Activated T-helper 17 cell treated with anti-CD3 and anti-CD28 coated beads, Interleukin-2, amount 50 U/mL, for 72 hours (primary cell): ENCODE data around the gene CMSS1. TPM values are rescaled to one million over a fixed set of nuclear protein-coding genes. Genes with fewer than 3 reads are reported as not detected.

Source experiments
- ATAC-seq: fragments of 150-1000 bp; cut with Tn5 transposase; replicated peaks from 2 replicates; pipeline ENCODE4 v1.10.0; 2021; ENCODE audit warnings: mild to moderate bottlenecking, moderate library complexity
- H3K27ac Mint-ChIP-seq: one replicate; pipeline ENCODE4 v1.8.0; 2022; ENCODE audit warnings: mixed read lengths
- H3K27me3 Mint-ChIP-seq: one replicate; pipeline ENCODE4 v1.8.0; 2022; ENCODE audit warnings: mixed read lengths
- H3K36me3 Mint-ChIP-seq: one replicate; pipeline ENCODE4 v1.8.0; 2022; ENCODE audit warnings: low read depth, mild to moderate bottlenecking, mixed read lengths
- H3K4me1 Mint-ChIP-seq: one replicate; pipeline ENCODE4 v1.8.0; 2022; ENCODE audit warnings: mixed read lengths
- H3K4me3 Mint-ChIP-seq: one replicate; pipeline ENCODE4 v1.8.0; 2022; ENCODE audit warnings: mild to moderate bottlenecking, mixed read lengths
- H3K9me3 Mint-ChIP-seq: one replicate; pipeline ENCODE4 v1.8.0; 2022; ENCODE audit warnings: mixed read lengths
- total RNA-seq, 2 donors: library from RNA; stranded (reverse); gene quantifications; one replicate each; pipeline ENCODE4 v1.2.3, GENCODE V29; 2022

Gene CMSS1
- total RNA-seq, 2 donors from 2014 or later = 29.8 to 67.4 TPM

- no peak overlapping the region for H3K27ac Mint-ChIP-seq
- ATAC-seq = peak; percentile 52
- H3K4me1 Mint-ChIP-seq = peaks cover 3% of the 10 kb centered on the region
- H3K9me3 Mint-ChIP-seq = no peaks in the 10 kb centered on the region
- H3K36me3 Mint-ChIP-seq = peaks cover 5% of the 10 kb centered on the region
- H3K4me3 Mint-ChIP-seq = no peak overlapping the region
- H3K27me3 Mint-ChIP-seq = no peaks in the 10 kb centered on the region
These were observed 212.0 kb downstream of the CMSS1 start for GRCh38 chr3:100029689-100030088.

- no peaks in the 10 kb centered on the region for H3K9me3 Mint-ChIP-seq
- ATAC-seq = peak; percentile 54
These were observed 212.7 kb downstream of the CMSS1 start for GRCh38 chr3:100030346-100030745.

GRCh38 chr3:100030914-100031425 lies 213.3 kb downstream of the CMSS1 start:
- H3K4me1 Mint-ChIP-seq = peaks cover 3% of the 10 kb centered on the region
- no peak overlapping the region for H3K4me3 Mint-ChIP-seq
- H3K36me3 Mint-ChIP-seq = peaks cover 5% of the 10 kb centered on the region
- no peaks in the 10 kb centered on the region for H3K27me3 Mint-ChIP-seq
- H3K27ac Mint-ChIP-seq = no peak overlapping the region
- no peak for ATAC-seq
- no peaks in the 10 kb centered on the region for H3K9me3 Mint-ChIP-seq

More at GRCh38 chr3:100030346-100030745, 212.7 kb downstream of the CMSS1 start:
- H3K4me3 Mint-ChIP-seq = no peak overlapping the region
- H3K36me3 Mint-ChIP-seq = peaks cover 5% of the 10 kb centered on the region
- H3K4me1 Mint-ChIP-seq = peaks cover 3% of the 10 kb centered on the region
- H3K27ac Mint-ChIP-seq = no peak overlapping the region
- no peaks in the 10 kb centered on the region for H3K27me3 Mint-ChIP-seq

- H3K27ac Mint-ChIP-seq = no peak overlapping the region
- no peak overlapping the region for H3K4me3 Mint-ChIP-seq
- ATAC-seq = no peak
- peaks cover 5% of the 10 kb centered on the region for H3K36me3 Mint-ChIP-seq
- peaks cover 3% of the 10 kb centered on the region for H3K4me1 Mint-ChIP-seq
- H3K27me3 Mint-ChIP-seq = no peaks in the 10 kb centered on the region
- no peaks in the 10 kb centered on the region for H3K9me3 Mint-ChIP-seq
These were observed 214.6 kb downstream of the CMSS1 start for GRCh38 chr3:100032243-100032642.

- H3K9me3 Mint-ChIP-seq = no peaks in the 10 kb centered on the region
- peaks cover 5% of the 10 kb centered on the region for H3K36me3 Mint-ChIP-seq
- no peak overlapping the region for H3K27ac Mint-ChIP-seq
- no peaks in the 10 kb centered on the region for H3K27me3 Mint-ChIP-seq
- H3K4me3 Mint-ChIP-seq = no peak overlapping the region
- H3K4me1 Mint-ChIP-seq = peaks cover 3% of the 10 kb centered on the region
- no peak for ATAC-seq
These were observed 215.5 kb downstream of the CMSS1 start for GRCh38 chr3:100033184-100033583.

- Mint-ChIP-seq H3K36me3 (peaks cover 5% of the 10 kb centered on the region), H3K9me3 (no peaks in the 10 kb centered on the region), H3K27me3 (no peaks in the 10 kb centered on the region), H3K27ac (no peak overlapping the region), H3K4me1 (peaks cover 3% of the 10 kb centered on the region), H3K4me3 (no peak overlapping the region)
- ATAC-seq = no peak
These were observed 216.3 kb downstream of the CMSS1 start for GRCh38 chr3:100033903-100034471.

GRCh38 chr3:100039075-100039474 lies 221.4 kb downstream of the CMSS1 start:
- Mint-ChIP-seq H3K27ac (no peak overlapping the region), H3K9me3 (no peaks in the 10 kb centered on the region), H3K4me3 (no peak overlapping the region), H3K36me3 (no peaks in the 10 kb centered on the region), H3K27me3 (no peaks in the 10 kb centered on the region), H3K4me1 (no peaks in the 10 kb centered on the region)
- ATAC-seq = no peak

- H3K27me3 Mint-ChIP-seq = no peaks in the 10 kb centered on the region
- H3K4me3 Mint-ChIP-seq = no peak overlapping the region
- H3K4me1 Mint-ChIP-seq = no peaks in the 10 kb centered on the region
- H3K36me3 Mint-ChIP-seq = no peaks in the 10 kb centered on the region
- H3K27ac Mint-ChIP-seq = no peak overlapping the region
- no peaks in the 10 kb centered on the region for H3K9me3 Mint-ChIP-seq
- no peak for ATAC-seq
These were observed 223.0 kb downstream of the CMSS1 start for GRCh38 chr3:100040451-100041225.

- H3K27me3 Mint-ChIP-seq = no peaks in the 10 kb centered on the region
- no peak overlapping the region for H3K27ac Mint-ChIP-seq
- no peak overlapping the region for H3K4me3 Mint-ChIP-seq
- H3K9me3 Mint-ChIP-seq = no peaks in the 10 kb centered on the region
- H3K36me3 Mint-ChIP-seq = no peaks in the 10 kb centered on the region
- H3K4me1 Mint-ChIP-seq = no peaks in the 10 kb centered on the region
- ATAC-seq = no peak
These were observed 223.7 kb downstream of the CMSS1 start for GRCh38 chr3:100041328-100041749.

- Mint-ChIP-seq H3K4me3 (no peak overlapping the region), H3K9me3 (no peaks in the 10 kb centered on the region), H3K27me3 (no peaks in the 10 kb centered on the region), H3K36me3 (no peaks in the 10 kb centered on the region), H3K4me1 (peaks cover 2% of the 10 kb centered on the region), H3K27ac (no peak overlapping the region)
- ATAC-seq = no peak
These were observed 224.7 kb downstream of the CMSS1 start for GRCh38 chr3:100042166-100042981.

- no peak for ATAC-seq
- Mint-ChIP-seq H3K4me1 (peaks cover 6% of the 10 kb centered on the region), H3K4me3 (no peak overlapping the region), H3K36me3 (no peaks in the 10 kb centered on the region), H3K27ac (no peak overlapping the region), H3K9me3 (no peaks in the 10 kb centered on the region), H3K27me3 (no peaks in the 10 kb centered on the region)
These were observed 225.6 kb downstream of the CMSS1 start for GRCh38 chr3:100043271-100043670.

GRCh38 chr3:100044369-100044768 lies 226.7 kb downstream of the CMSS1 start:
- H3K4me3 Mint-ChIP-seq = no peak overlapping the region
- H3K27me3 Mint-ChIP-seq = no peaks in the 10 kb centered on the region
- H3K36me3 Mint-ChIP-seq = no peaks in the 10 kb centered on the region
- peaks cover 6% of the 10 kb centered on the region for H3K4me1 Mint-ChIP-seq
- H3K9me3 Mint-ChIP-seq = no peaks in the 10 kb centered on the region
- ATAC-seq = no peak
- H3K27ac Mint-ChIP-seq = no peak overlapping the region

- Mint-ChIP-seq H3K4me3 (no peak overlapping the region), H3K36me3 (no peaks in the 10 kb centered on the region), H3K4me1 (peaks cover 6% of the 10 kb centered on the region), H3K27ac (no peak overlapping the region), H3K9me3 (no peaks in the 10 kb centered on the region), H3K27me3 (no peaks in the 10 kb centered on the region)
- ATAC-seq = no peak
These were observed 228.0 kb downstream of the CMSS1 start for GRCh38 chr3:100045696-100046095.

GRCh38 chr3:100046986-100047385 lies 229.3 kb downstream of the CMSS1 start:
- peak overlapping the region; percentile 32 for H3K4me3 Mint-ChIP-seq
- no peaks in the 10 kb centered on the region for H3K9me3 Mint-ChIP-seq
- no peak for ATAC-seq
- H3K4me1 Mint-ChIP-seq = peaks cover 6% of the 10 kb centered on the region
- peak overlapping the region; percentile 55 for H3K27ac Mint-ChIP-seq
- no peaks in the 10 kb centered on the region for H3K36me3 Mint-ChIP-seq
- H3K27me3 Mint-ChIP-seq = no peaks in the 10 kb centered on the region
